Panc1 (cell line): Measurements from ENCODE around the gene CLIP1. TPM values are rescaled to one million over a fixed set of nuclear protein-coding genes. Genes with fewer than 3 reads are reported as not detected.
A peak's percentile ranks its signal among the peaks of the same experiment; 100 is the strongest.
"Not testable (repeated sequence)": the region's sequence is repeated elsewhere in the genome, so short reads cannot be mapped to it uniquely, and the experiment has no call there.

Source experiments
- ATAC-seq: fragments of 200-7000 bp; cut with Tn5 transposase; 2 replicates; pipeline ENCODE4 v1.9.1; 2020; ENCODE audit warnings: mild to moderate bottlenecking, moderate library complexity
- BruUV-seq: library from RNA; stranded (reverse); fragments of 400-500 nt; replicated peaks from 2 replicates; lab custom pipeline; 2021; lab: Mats Ljungman, UMichigan
- CTCF ChIA-PET: fragments of 300-600 bp; sonication (Branson Sonifier 250); formaldehyde crosslinking; loops from one replicate; lab custom pipeline; 2022; ENCODE audit warnings: antibody characterized with exemption; lab: Charles Lee
- POLR2A ChIA-PET: fragments of 300-600 bp; sonication (Branson Sonifier 250); formaldehyde crosslinking; loops from one replicate; lab custom pipeline; 2022; ENCODE audit warnings: antibody characterized with exemption; lab: Charles Lee
- DNase-seq: peaks from one replicate; pipeline ENCODE4 v3.0.0-alpha.2; 2010; ENCODE audit warnings: low read depth, low spot score
- H3K27ac ChIP-seq: 2 replicates; pipeline ENCODE4 v1.5.1; 2011; ENCODE audit warnings: mild to moderate bottlenecking, low read length, inconsistent platforms
- H3K27me3 ChIP-seq: fragments of 200-500 bp; sonication (Bioruptor generic); 2 replicates; pipeline ENCODE4 v1.6.0; 2014; ENCODE audit warnings: low read length, inconsistent platforms; ENCODE audit not compliant: control insufficient read depth, insufficient read depth
- H3K36me3 ChIP-seq: fragments of 200-500 bp; sonication (Bioruptor generic); 2 replicates; pipeline ENCODE4 v1.5.1; 2014; ENCODE audit warnings: inconsistent platforms, mild to moderate bottlenecking, low read length, moderate library complexity; ENCODE audit not compliant: control insufficient read depth, insufficient read depth
- H3K4me1 ChIP-seq: 2 replicates; pipeline ENCODE4 v1.5.1; 2011; ENCODE audit warnings: inconsistent platforms, mild to moderate bottlenecking, low read length, moderate library complexity; ENCODE audit not compliant: control insufficient read depth, insufficient read depth
- H3K4me3 ChIP-seq, 2 experiments: 2 replicates each; pipeline ENCODE4 v1.5.1; 2011 to 2012; ENCODE audit warnings: low read depth in 2 of 2, low read length in 2 of 2, mild to moderate bottlenecking in 2 of 2, inconsistent platforms in 1 of 2, moderate library complexity in 1 of 2
- H3K9me3 ChIP-seq: fragments of 200-500 bp; sonication (Bioruptor generic); 2 replicates; pipeline ENCODE4 v1.5.1; 2014; ENCODE audit warnings: low read depth, mild to moderate bottlenecking, inconsistent platforms, low read length, moderate library complexity; ENCODE audit not compliant: control insufficient read depth, insufficient read depth
- CTCF ChIP-seq: fragments of 450-650 bp; IDR thresholded peaks from 2 replicates; pipeline ENCODE4 v1.5.1; 2017; ENCODE audit warnings: mild to moderate bottlenecking
- POLR2AphosphoS5 ChIP-seq: IDR thresholded peaks from 2 replicates; pipeline ENCODE4 v1.6.1; 2012; ENCODE audit warnings: mild to moderate bottlenecking, low read depth, low read length, moderate library complexity
- SIN3A ChIP-seq: IDR thresholded peaks from 2 replicates; pipeline ENCODE4 v1.6.1; 2012; ENCODE audit warnings: low read depth, mild to moderate bottlenecking, low read length, moderate library complexity, borderline replicate concordance; ENCODE audit not compliant: insufficient read depth
- TCF7L2 ChIP-seq: IDR thresholded peaks from 2 replicates; pipeline ENCODE4 v1.6.1; 2011; ENCODE audit warnings: mild to moderate bottlenecking, low read depth, low read length, inconsistent platforms
- in situ Hi-C: cut with HindIII; loops from 2 replicates; pipeline ENCODE4 v1.10.0; 2016; ENCODE audit warnings: low sequenced_read_pairs, low pct_unique_long_range_greater_than_20kb
- intact Hi-C: fragments of 100-400 bp; cut with micrococcal nuclease; formaldehyde crosslinking; loops from one replicate; pipeline ENCODE4 v1.10.0; 2022; ENCODE audit not compliant: unreplicated experiment
- total RNA-seq: library from RNA; stranded (reverse); gene quantifications from one replicate; pipeline ENCODE4 v1.2.1, GENCODE V29; 2021; ENCODE audit not compliant: unreplicated experiment
- TF ChIP-seq, protein P1 (sequence below), 2 experiments: IDR thresholded peaks; 2 replicates each; pipeline ENCODE4 v1.6.1; 2011 to 2012; ENCODE audit warnings: low read depth in 2 of 2, control low read depth in 1 of 2, low read length in 1 of 2, mild to moderate bottlenecking in 1 of 2, moderate library complexity in 1 of 2; ENCODE audit not compliant: insufficient read depth in 1 of 2

The CLIP1 gene
- total RNA-seq, 1 experiment from 2014 or later: 117 TPM

DNA sequence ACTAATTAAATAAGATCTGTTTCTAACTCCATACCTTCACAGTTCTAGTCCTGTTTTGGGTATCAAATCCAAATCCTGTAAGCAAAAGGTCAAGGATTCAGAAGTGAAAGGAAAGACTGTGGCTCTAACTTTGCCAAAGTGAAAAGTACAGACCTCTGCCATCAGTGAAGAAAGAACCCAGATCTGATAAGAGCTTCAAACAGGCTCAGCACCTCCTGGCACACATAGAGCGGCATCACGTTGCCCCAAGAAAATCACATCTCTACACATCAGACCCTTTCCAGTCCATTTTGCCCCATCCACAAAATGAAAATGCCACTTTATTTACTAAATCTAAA, 23.2 kb downstream of the CLIP1 start:
- H3K27ac ChIP-seq: peak overlapping the region; percentile 99
- H3K36me3 ChIP-seq: no peaks in the 10 kb centered on the region
- ATAC-seq: no peak
- intact Hi-C loops (loop anchor here (1.0 kb wide), 1 partner anchor 72 kb away; no protein-coding TSS in a partner anchor), in situ Hi-C loops (no loop called here)
- TF ChIP-seq CTCF (no peak), SIN3A (no peak), POLR2AphosphoS5 (no peak), TCF7L2 (no peak)
- TF ChIP-seq, protein P1, sequence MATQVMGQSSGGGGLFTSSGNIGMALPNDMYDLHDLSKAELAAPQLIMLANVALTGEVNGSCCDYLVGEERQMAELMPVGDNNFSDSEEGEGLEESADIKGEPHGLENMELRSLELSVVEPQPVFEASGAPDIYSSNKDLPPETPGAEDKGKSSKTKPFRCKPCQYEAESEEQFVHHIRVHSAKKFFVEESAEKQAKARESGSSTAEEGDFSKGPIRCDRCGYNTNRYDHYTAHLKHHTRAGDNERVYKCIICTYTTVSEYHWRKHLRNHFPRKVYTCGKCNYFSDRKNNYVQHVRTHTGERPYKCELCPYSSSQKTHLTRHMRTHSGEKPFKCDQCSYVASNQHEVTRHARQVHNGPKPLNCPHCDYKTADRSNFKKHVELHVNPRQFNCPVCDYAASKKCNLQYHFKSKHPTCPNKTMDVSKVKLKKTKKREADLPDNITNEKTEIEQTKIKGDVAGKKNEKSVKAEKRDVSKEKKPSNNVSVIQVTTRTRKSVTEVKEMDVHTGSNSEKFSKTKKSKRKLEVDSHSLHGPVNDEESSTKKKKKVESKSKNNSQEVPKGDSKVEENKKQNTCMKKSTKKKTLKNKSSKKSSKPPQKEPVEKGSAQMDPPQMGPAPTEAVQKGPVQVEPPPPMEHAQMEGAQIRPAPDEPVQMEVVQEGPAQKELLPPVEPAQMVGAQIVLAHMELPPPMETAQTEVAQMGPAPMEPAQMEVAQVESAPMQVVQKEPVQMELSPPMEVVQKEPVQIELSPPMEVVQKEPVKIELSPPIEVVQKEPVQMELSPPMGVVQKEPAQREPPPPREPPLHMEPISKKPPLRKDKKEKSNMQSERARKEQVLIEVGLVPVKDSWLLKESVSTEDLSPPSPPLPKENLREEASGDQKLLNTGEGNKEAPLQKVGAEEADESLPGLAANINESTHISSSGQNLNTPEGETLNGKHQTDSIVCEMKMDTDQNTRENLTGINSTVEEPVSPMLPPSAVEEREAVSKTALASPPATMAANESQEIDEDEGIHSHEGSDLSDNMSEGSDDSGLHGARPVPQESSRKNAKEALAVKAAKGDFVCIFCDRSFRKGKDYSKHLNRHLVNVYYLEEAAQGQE (IDR thresholded peaks at IDR 0.05; ENCODE audit: insufficient read depth in 1 of 2, low read depth in 2 of 2, low read length in 1 of 2): no peak
- H3K9me3 ChIP-seq: no peaks in the 10 kb centered on the region
- ChIA-PET POLR2A (interaction anchor here (0.8 to 1.0 kb wide), 3 partner anchors 31 to 128 kb away, joined by 4 to 12 read pairs (median 10); partner anchors contain the start of genes KNTC1, RSRC2 and ZCCHC8), CTCF (interaction anchor here (0.7 to 2.2 kb wide), 5 partner anchors 23 to 74 kb away, joined by 3 to 19 read pairs (median 4); partner anchors contain the start of gene CLIP1)
- H3K4me3 ChIP-seq: peak overlapping the region; percentile 36 to 45
- no peak for DNase-seq
- BruUV-seq: no TSS peak
- H3K27me3 ChIP-seq: no peaks in the 10 kb centered on the region
- H3K4me1 ChIP-seq: peaks cover 67% of the 10 kb centered on the region

- ATAC-seq, DNase-seq, H3K4me3 ChIP-seq, H3K36me3 ChIP-seq, H3K27me3 ChIP-seq, intact Hi-C loops, BruUV-seq, H3K9me3 ChIP-seq, in situ Hi-C loops: not testable (repeated sequence)
- POLR2A ChIA-PET: interaction anchor here (0.5 to 0.7 kb wide), 3 partner anchors 68 to 699 kb away, joined by 5 to 13 read pairs (median 6); no protein-coding TSS in a partner anchor
- CTCF ChIA-PET: interaction anchor here (0.7 kb wide), 1 partner anchor 97 kb away, joined by 4 read pairs; no protein-coding TSS in a partner anchor
- Histone ChIP-seq H3K4me1 (peaks cover 55% of the 10 kb centered on the region), H3K27ac (peak overlapping the region; percentile 99)
Measured at GRCh38 chr12:122397981-122398380, 24.5 kb downstream of the CLIP1 start.

DNA sequence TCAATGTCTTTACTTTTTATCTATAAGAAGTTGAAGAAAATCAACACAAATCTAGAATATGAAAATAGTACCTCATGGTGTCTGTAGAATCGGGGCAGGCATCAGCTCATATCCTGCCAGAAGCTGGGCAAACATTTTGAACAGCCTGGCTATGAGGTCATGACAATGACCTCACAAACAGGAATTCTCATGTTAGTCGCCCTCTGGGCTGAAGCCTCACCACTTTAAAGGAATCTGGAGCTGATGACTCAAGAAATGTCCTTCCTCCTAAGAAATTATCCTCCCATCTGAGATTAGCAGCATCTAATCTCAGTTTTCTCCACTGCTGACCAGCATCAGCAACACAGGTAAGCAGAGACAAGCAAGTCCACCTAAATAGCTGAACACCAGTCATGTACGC, 27.1 kb downstream of the CLIP1 start:
- ChIA-PET CTCF (no interaction called here), POLR2A (interaction anchor here (0.5 to 0.7 kb wide), 2 partner anchors 76 to 130 kb away, joined by 3 read pairs; no protein-coding TSS in a partner anchor)
- Histone ChIP-seq H3K36me3 (no peaks in the 10 kb centered on the region), H3K4me1 (peaks cover 35% of the 10 kb centered on the region), H3K27me3 (no peaks in the 10 kb centered on the region), H3K27ac (peak overlapping the region; percentile 55), H3K4me3 (no peak overlapping the region), H3K9me3 (no peaks in the 10 kb centered on the region)
- intact Hi-C loops: no loop called here
- no TSS peak for BruUV-seq
- no peak for ATAC-seq
- DNase-seq: peak; percentile 59
- TF ChIP-seq TCF7L2: peak; percentile 37; the same call in 1 of the 2 replicates
- TF ChIP-seq CTCF: no peak
- no peak for TF ChIP-seq POLR2AphosphoS5
- TF ChIP-seq SIN3A: no peak
- TF ChIP-seq, protein P1 (IDR thresholded peaks at IDR 0.05; ENCODE audit: insufficient read depth in 1 of 2, low read depth in 2 of 2, low read length in 1 of 2): no peak
- in situ Hi-C loops: no loop called here
